ENCODE results near the gene MTCL3.

The MTCL3 gene

DNA sequence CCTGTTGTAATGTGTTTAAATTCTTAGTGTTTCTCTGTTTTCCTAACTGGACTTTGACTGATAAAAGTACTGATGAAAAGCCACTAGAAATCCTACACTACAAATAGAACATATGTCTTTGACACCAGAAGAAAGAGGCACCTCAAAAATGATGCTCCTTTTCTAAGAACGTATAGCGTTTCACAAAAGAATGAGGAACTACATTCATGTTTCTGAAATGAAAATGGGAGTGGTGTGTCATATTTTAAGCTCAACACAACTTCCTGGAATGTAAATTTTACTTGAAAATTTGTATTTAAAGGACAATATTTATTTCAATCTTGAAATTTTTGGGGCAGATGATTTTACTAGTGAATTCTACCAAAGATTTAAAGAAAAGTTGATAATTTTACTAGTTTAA, 95.2 kb downstream of the MTCL3 start:
- no peak for DNase-seq (ENCODE audit: low read depth)
